Endodermal cell (in vitro differentiated cells): ENCODE measurements around the gene KCTD7. TPM values are rescaled to one million over a fixed set of nuclear protein-coding genes. Genes with fewer than 3 reads are reported as not detected.
"Not testable (repeated sequence)": the region's sequence is repeated elsewhere in the genome, so short reads cannot be mapped to it uniquely, and the experiment has no call there.

Source experiments
- DNase-seq: peaks from one replicate; pipeline ENCODE4 v3.0.0-alpha.2; 2017
- H3K27ac ChIP-seq: 2 replicates; pipeline ENCODE4 v1.5.1; 2013; ENCODE audit warnings: mild to moderate bottlenecking, low read depth, low read length, moderate library complexity
- H3K27me3 ChIP-seq: 2 replicates; pipeline ENCODE4 v1.6.1; 2013; ENCODE audit warnings: mild to moderate bottlenecking, low read length, moderate library complexity; ENCODE audit not compliant: insufficient read depth, control insufficient read depth, poor library complexity, severe bottlenecking
- H3K36me3 ChIP-seq: 2 replicates; pipeline ENCODE4 v1.7.0; 2013; ENCODE audit warnings: mild to moderate bottlenecking, low read length, moderate library complexity; ENCODE audit not compliant: control insufficient read depth, insufficient read depth
- H3K4me1 ChIP-seq: one replicate; pipeline ENCODE4 v1.7.0; 2013; ENCODE audit warnings: low read length; ENCODE audit not compliant: control insufficient read depth, insufficient read depth
- H3K4me3 ChIP-seq: 2 replicates; pipeline ENCODE4 v1.5.1; 2013; ENCODE audit warnings: mild to moderate bottlenecking, low read length, moderate library complexity
- H3K9ac ChIP-seq: 2 replicates; pipeline ENCODE4 v1.6.1; 2013; ENCODE audit warnings: mild to moderate bottlenecking, low read length, moderate library complexity; ENCODE audit not compliant: poor library complexity, severe bottlenecking; ENCODE audit errors: extremely low read depth
- H3K9me3 ChIP-seq: 2 replicates; pipeline ENCODE4 v1.6.1; 2013; ENCODE audit warnings: mild to moderate bottlenecking, low read length, moderate library complexity; ENCODE audit not compliant: control insufficient read depth
- H3K27ac Mint-ChIP-seq: 2 replicates; pipeline ENCODE4 v1.8.0; 2020; ENCODE audit warnings: mixed read lengths
- H3K27me3 Mint-ChIP-seq: 2 replicates; pipeline ENCODE4 v1.8.0; 2021; ENCODE audit warnings: mild to moderate bottlenecking, mixed read lengths; ENCODE audit not compliant: insufficient read depth
- H3K36me3 Mint-ChIP-seq: 2 replicates; pipeline ENCODE4 v1.8.0; 2020; ENCODE audit warnings: low read depth, mixed read lengths
- H3K4me1 Mint-ChIP-seq: 2 replicates; pipeline ENCODE4 v1.8.0; 2020; ENCODE audit warnings: mixed read lengths
- H3K4me3 Mint-ChIP-seq: 2 replicates; pipeline ENCODE4 v1.8.0; 2020; ENCODE audit warnings: mild to moderate bottlenecking, moderate library complexity, mixed read lengths
- H3K9me3 Mint-ChIP-seq: 2 replicates; pipeline ENCODE4 v1.8.0; 2020; ENCODE audit warnings: mild to moderate bottlenecking, mixed read lengths
- WGBS, 2 experiments: methylation state at CpG; one replicate each; pipeline versions ENCODE4 v1.1.5 to v1.1.7; 2013; ENCODE audit warnings: missing lambda C conversion rate in 2 of 2, mixed read lengths in 1 of 2; ENCODE audit not compliant: insufficient coverage in 1 of 2, insufficient read length in 1 of 2; 5-methylcytosine and 5-hydroxymethylcytosine counted together
- total RNA-seq, 2 donors: library from RNA; stranded (reverse); fragmentation: NEBNext Ultra II Directional in 1 of 2; extraction: Animal tissue kit (Norgen Biotek cat#: 25700) in 1 of 2; gene quantifications; 2 replicates in 1 of 2; 3 replicates in 1 of 2; pipeline ENCODE4 v1.2.1, GENCODE V29; 2021
- TF ChIP-seq, protein P1 (sequence below): fragments of 200-600 bp; sonication (generic); conservative IDR thresholded peaks from 2 replicates; pipeline ENCODE4 v1.5.0; 2021; ENCODE audit warnings: antibody characterized with exemption, mild to moderate bottlenecking

Gene KCTD7
- total RNA-seq, 2 donors from 2014 or later, result 13.1 to 15.6 TPM

GRCh38 chr7:66687186-66687585, 58.5 kb downstream of the KCTD7 start:
- TF ChIP-seq, protein P1, sequence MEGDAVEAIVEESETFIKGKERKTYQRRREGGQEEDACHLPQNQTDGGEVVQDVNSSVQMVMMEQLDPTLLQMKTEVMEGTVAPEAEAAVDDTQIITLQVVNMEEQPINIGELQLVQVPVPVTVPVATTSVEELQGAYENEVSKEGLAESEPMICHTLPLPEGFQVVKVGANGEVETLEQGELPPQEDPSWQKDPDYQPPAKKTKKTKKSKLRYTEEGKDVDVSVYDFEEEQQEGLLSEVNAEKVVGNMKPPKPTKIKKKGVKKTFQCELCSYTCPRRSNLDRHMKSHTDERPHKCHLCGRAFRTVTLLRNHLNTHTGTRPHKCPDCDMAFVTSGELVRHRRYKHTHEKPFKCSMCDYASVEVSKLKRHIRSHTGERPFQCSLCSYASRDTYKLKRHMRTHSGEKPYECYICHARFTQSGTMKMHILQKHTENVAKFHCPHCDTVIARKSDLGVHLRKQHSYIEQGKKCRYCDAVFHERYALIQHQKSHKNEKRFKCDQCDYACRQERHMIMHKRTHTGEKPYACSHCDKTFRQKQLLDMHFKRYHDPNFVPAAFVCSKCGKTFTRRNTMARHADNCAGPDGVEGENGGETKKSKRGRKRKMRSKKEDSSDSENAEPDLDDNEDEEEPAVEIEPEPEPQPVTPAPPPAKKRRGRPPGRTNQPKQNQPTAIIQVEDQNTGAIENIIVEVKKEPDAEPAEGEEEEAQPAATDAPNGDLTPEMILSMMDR, result no peak
- Histone ChIP-seq H3K9ac (no peak overlapping the region), H3K9me3 (peaks cover 10% of the 10 kb centered on the region), H3K4me1 (no peaks in the 10 kb centered on the region), H3K27me3 (no peaks in the 10 kb centered on the region), H3K27ac (no peak overlapping the region), H3K36me3 (peaks cover 2% of the 10 kb centered on the region), H3K4me3 (no peak overlapping the region)
- DNase-seq, result no peak
- H3K36me3 Mint-ChIP-seq, result peaks cover 11% of the 10 kb centered on the region
- no peaks in the 10 kb centered on the region for H3K27me3 Mint-ChIP-seq
- no peak overlapping the region for H3K27ac Mint-ChIP-seq
- H3K9me3 Mint-ChIP-seq, result peaks cover 8% of the 10 kb centered on the region
- no peak overlapping the region for H3K4me3 Mint-ChIP-seq
- H3K4me1 Mint-ChIP-seq, result peaks cover 3% of the 10 kb centered on the region
- 93 to 100% methylated on average over 1 to 5 of the region's 5 CpGs for WGBS, 2 experiments

- H3K27me3 Mint-ChIP-seq, result not testable (repeated sequence)
Observed at GRCh38 chr7:66687672-66688071, 59.0 kb downstream of the KCTD7 start.

GRCh38 chr7:66689081-66689480, 60.4 kb downstream of the KCTD7 start:
- H3K4me3 ChIP-seq, result no peak overlapping the region
- no peak for DNase-seq
- H3K9ac ChIP-seq, result no peak overlapping the region
- Mint-ChIP-seq H3K4me1 (no peaks in the 10 kb centered on the region), H3K27me3 (no peaks in the 10 kb centered on the region), H3K4me3 (no peak overlapping the region), H3K27ac (no peak overlapping the region), H3K36me3 (peaks cover 11% of the 10 kb centered on the region), H3K9me3 (peaks cover 8% of the 10 kb centered on the region)
- no peaks in the 10 kb centered on the region for H3K27me3 ChIP-seq
- H3K4me1 ChIP-seq, result no peaks in the 10 kb centered on the region
- peaks cover 2% of the 10 kb centered on the region for H3K36me3 ChIP-seq
- peaks cover 10% of the 10 kb centered on the region for H3K9me3 ChIP-seq
- TF ChIP-seq, protein P1, result no peak
- 100% methylated on average over 2 of the region's 2 CpGs; no CpG with 5 or more reads in 1 of the 2 experiments for WGBS, 2 experiments
- H3K27ac ChIP-seq, result no peak overlapping the region

More at GRCh38 chr7:66687672-66688071, 59.0 kb downstream of the KCTD7 start:
- 90 to 96% methylated on average over 4 to 6 of the region's 6 CpGs for WGBS, 2 experiments
- H3K4me1 Mint-ChIP-seq, H3K4me3 Mint-ChIP-seq, H3K4me3 ChIP-seq, H3K9ac ChIP-seq, H3K27ac Mint-ChIP-seq, DNase-seq, H3K9me3 Mint-ChIP-seq, H3K4me1 ChIP-seq, H3K27me3 ChIP-seq, H3K36me3 ChIP-seq, H3K27ac ChIP-seq: not testable (repeated sequence)
- peaks cover 11% of the 10 kb centered on the region for H3K36me3 Mint-ChIP-seq
- peaks cover 10% of the 10 kb centered on the region for H3K9me3 ChIP-seq

- TF ChIP-seq, protein P1, result no peak
- H3K27me3 ChIP-seq, result no peaks in the 10 kb centered on the region
- 86 to 90% methylated on average over 3 to 4 of the region's 4 CpGs for WGBS, 2 experiments
Observed at GRCh38 chr7:66693331-66693730, 64.7 kb downstream of the KCTD7 start.

More at GRCh38 chr7:66693331-66693730, 64.7 kb downstream of the KCTD7 start:
- Histone ChIP-seq H3K4me1 (no peaks in the 10 kb centered on the region), H3K36me3 (no peaks in the 10 kb centered on the region), H3K9me3 (peaks cover 3% of the 10 kb centered on the region), H3K27ac (no peak overlapping the region), H3K9ac (no peak overlapping the region), H3K4me3 (no peak overlapping the region)
- Mint-ChIP-seq H3K27me3 (no peaks in the 10 kb centered on the region), H3K4me3 (no peak overlapping the region), H3K27ac (no peak overlapping the region), H3K36me3 (peaks cover 8% of the 10 kb centered on the region), H3K9me3 (peaks cover 3% of the 10 kb centered on the region), H3K4me1 (no peaks in the 10 kb centered on the region)
- DNase-seq, result no peak
